Muscle layer of duodenum (tissue), 2 donors: ENCODE measurements around the gene FAM193B.
A peak's percentile ranks its signal among the peaks of the same experiment; 100 is the strongest.

Experiments used
- H3K27ac ChIP-seq: one replicate; pipeline ENCODE4 v1.7.0; 2013; ENCODE audit warnings: mild to moderate bottlenecking, low read length
- H3K27me3 ChIP-seq: one replicate; pipeline ENCODE4 v1.7.0; 2013; ENCODE audit warnings: low read depth, mild to moderate bottlenecking, control low read depth, low read length
- H3K36me3 ChIP-seq, 2 donors: one replicate each; pipeline ENCODE4 v1.7.0; 2013; ENCODE audit warnings: low read length in 2 of 2, control low read depth in 1 of 2, mild to moderate bottlenecking in 1 of 2; ENCODE audit not compliant: insufficient read depth in 2 of 2, control insufficient read depth in 1 of 2
- H3K4me1 ChIP-seq, 2 donors: one replicate each; pipeline ENCODE4 v1.7.0; 2013; ENCODE audit warnings: low read length in 2 of 2, mild to moderate bottlenecking in 2 of 2, control low read depth in 1 of 2, moderate library complexity in 1 of 2; ENCODE audit not compliant: insufficient read depth in 2 of 2, control insufficient read depth in 1 of 2
- H3K4me3 ChIP-seq, 2 donors: one replicate each; pipeline ENCODE4 v1.7.0; 2013; ENCODE audit warnings: low read length in 2 of 2, low read depth in 1 of 2, mild to moderate bottlenecking in 1 of 2
- H3K9me3 ChIP-seq, 2 donors: one replicate each; pipeline ENCODE4 v1.7.0; 2013; ENCODE audit warnings: low read length in 2 of 2, control low read depth in 1 of 2, mild to moderate bottlenecking in 1 of 2; ENCODE audit not compliant: control insufficient read depth in 1 of 2
- donor health status: healthy.

Gene FAM193B

DNA sequence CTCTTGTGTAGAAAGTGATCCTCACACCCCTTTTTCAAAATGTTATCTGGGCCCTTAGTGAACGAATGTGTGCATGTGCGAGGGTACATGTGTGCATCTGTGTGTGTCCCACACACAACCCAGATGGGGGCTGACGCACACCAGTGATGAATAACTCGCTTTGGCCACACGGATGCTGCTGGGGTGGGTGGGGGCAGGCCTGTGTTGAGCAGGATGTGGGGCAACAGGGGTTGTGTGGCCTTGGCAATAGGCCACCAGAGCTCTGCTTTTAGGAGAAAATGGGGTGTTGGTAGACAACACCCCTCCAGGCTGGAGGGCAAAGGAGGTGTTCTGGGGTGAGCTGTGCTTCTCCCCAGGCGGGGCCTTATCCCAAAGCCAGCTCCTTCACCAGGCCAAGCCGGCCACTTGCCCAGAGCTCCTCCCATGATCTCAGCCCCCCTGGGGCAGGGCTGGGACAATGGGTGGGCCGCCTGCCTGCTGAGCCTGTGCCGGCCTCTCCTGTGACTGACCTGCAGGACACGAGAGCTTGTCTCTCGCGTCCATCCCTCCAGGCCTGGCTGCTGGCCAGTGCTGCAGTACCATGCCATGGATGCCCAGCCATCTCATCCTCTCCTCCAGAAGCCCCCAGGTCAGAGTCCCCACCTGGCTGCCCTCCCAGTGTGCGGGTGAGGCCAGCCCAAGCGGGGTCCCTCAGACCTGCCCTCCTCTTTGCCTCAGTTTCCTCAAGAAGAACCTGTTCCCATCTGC, 82.6 kb downstream of the FAM193B start:
- Histone ChIP-seq H3K36me3 (peaks cover 0 to 9% of the 10 kb centered on the region in 2 donors), H3K27me3 (no peaks in the 10 kb centered on the region), H3K9me3 (no peaks in the 10 kb centered on the region), H3K27ac (no peak overlapping the region), H3K4me3 (peak overlapping the region; percentile 56 to 84), H3K4me1 (peaks cover 12 to 61% of the 10 kb centered on the region in 2 donors)

DNA sequence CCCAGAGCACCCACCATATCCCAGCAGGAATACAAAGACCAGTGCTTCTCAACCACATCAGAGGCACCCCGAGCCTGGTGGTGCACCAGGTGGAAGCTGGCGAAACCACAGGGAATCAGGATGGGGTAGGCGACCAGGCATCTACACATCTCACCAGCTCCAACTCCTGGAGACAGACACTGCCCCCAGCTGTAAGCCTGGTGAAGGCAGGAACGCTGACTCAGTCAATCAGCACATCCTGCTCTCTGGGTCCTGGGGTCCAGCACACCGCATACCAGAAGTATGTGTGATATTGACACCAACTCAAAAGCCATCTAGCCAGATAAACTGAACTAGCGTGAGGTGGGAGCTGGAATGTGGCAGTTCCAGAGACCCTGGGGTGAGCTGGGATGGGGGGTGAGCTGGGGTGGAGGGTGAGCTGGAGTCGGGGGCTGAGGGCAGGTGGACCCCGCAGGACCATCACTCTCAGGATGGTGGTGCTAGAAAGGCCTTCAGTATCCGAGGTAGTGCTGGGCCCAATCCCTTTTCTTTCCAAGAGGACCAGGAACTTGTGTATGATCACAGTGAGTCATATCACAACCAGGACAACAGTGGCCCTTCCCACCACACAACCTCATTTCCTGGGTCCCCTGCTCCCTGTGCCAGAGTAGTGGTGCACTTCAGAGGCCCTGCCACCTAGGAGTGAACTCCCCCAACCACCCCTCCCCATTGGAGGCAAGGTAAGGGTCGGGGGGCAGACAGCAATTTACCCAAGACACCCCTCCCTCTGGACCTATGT, 83.4 kb downstream of the FAM193B start:
- Histone ChIP-seq H3K4me1 (peaks cover 12 to 54% of the 10 kb centered on the region in 2 donors), H3K27ac (no peak overlapping the region), H3K4me3 (peak overlapping the region in 1 of 2 donors; percentile 84), H3K27me3 (no peaks in the 10 kb centered on the region), H3K9me3 (no peaks in the 10 kb centered on the region), H3K36me3 (peaks cover 8 to 17% of the 10 kb centered on the region in 2 donors)
